ENCODE results near the gene BPIFB3.

DNA sequence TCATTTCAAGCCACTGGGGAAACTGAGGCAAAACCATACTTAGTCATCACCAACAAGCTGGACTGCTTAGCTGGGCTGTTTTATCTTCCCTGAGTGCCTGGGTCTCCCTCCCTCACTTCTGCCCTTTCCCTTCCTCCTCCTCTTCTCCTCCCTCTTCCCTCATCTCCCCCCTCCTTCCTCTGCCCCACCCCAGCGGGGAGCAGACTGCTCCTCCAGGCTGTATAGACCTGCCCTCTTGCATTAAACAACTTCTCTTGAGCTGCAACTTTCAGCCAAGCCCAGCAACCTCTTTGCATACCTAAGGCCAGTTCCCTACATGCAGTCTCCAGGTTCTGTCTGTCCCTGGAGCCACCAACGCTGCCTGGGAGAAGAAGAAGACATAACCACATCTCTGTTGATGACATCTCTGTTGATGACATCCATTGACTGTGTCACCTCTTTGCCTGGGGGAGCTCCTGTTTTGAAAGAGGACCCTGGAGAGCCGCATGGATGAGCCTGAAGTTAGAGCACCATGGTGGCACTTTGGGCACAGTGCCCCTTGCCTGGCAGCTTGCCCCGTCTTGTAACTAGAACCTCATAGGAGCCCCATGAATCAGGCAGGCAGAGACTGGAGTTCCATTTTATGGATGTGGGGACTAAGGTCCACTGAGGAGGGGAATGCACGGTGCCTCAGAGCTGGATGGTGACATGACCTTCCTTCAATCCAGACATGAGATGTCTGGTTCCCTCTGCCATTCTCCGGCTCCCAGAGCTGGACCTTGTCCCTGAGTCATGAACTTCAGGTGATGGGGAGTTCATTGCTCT, 30.1 kb upstream of the BPIFB3 start:
- TF ChIP-seq YY1 (IDR thresholded peaks at IDR 0.05; ENCODE audit: insufficient read depth, insufficient read length), result no peak
- TF ChIP-seq SUZ12 (IDR thresholded peaks at IDR 0.05; ENCODE audit: extremely low read depth, insufficient read depth, insufficient read length), result no peak

Data from NT2/D1 (cell line).